IPS DF 6.9 (cell line): Measurements from ENCODE around the gene C1orf21.
A peak's percentile ranks its signal among the peaks of the same experiment; 100 is the strongest.
"Not testable (repeated sequence)": the region's sequence is repeated elsewhere in the genome, so short reads cannot be mapped to it uniquely, and the experiment has no call there.

Experiments
- DNase-seq: peaks from one replicate; pipeline ENCODE4 v3.0.0-alpha.2; 2013; ENCODE audit warnings: low read depth, low spot score
- H3K27ac ChIP-seq: one replicate; pipeline ENCODE4 v1.5.1; 2013; ENCODE audit warnings: low read length, control low read depth
- H3K27me3 ChIP-seq: 2 replicates; pipeline ENCODE4 v1.6.1; 2013; ENCODE audit warnings: mild to moderate bottlenecking, low read length; ENCODE audit not compliant: control insufficient read depth, insufficient read depth
- H3K36me3 ChIP-seq: 2 replicates; pipeline ENCODE4 v1.6.1; 2013; ENCODE audit warnings: low read length; ENCODE audit not compliant: control insufficient read depth, insufficient read depth
- H3K4me1 ChIP-seq: 2 replicates; pipeline ENCODE4 v1.6.1; 2013; ENCODE audit warnings: low read length; ENCODE audit not compliant: control insufficient read depth, insufficient read depth
- H3K4me3 ChIP-seq: 2 replicates; pipeline ENCODE4 v1.5.1; 2013; ENCODE audit warnings: mild to moderate bottlenecking, low read length
- H3K9me3 ChIP-seq: 2 replicates; pipeline ENCODE4 v1.6.1; 2013; ENCODE audit warnings: low read length, inconsistent platforms; ENCODE audit not compliant: control insufficient read depth, insufficient read depth
- WGBS: extraction: QIAGEN DNeasy Blood & Tissue Kit; methylation state at CpG from one replicate; pipeline ENCODE4 v1.1.7; 2013; ENCODE audit warnings: mixed read lengths, missing lambda C conversion rate; ENCODE audit not compliant: insufficient read length, insufficient coverage; 5-methylcytosine and 5-hydroxymethylcytosine counted together

The C1orf21 gene, protein sequence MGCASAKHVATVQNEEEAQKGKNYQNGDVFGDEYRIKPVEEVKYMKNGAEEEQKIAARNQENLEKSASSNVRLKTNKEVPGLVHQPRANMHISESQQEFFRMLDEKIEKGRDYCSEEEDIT

GRCh38 chr1:184386312-184387068, at the start of gene C1orf21:
TSS of gene C1orf21 (plus strand) at chr1:184387029. CDS start at chr1:184477510, 90,481 bp downstream.
- H3K36me3 ChIP-seq = no peaks in the 10 kb centered on the region
- no CpG with 5 or more reads among the region's 73 CpGs for WGBS
- H3K4me1 ChIP-seq = peaks cover 2% of the 10 kb centered on the region; the same call in 1 of the 2 replicates
- no peak within 1 kb of the TSS for H3K27ac ChIP-seq
- no peaks in the 10 kb centered on the region for H3K27me3 ChIP-seq
- peak within 1 kb of the TSS; percentile 95 for H3K4me3 ChIP-seq
- peak; percentile 39 for DNase-seq
- H3K9me3 ChIP-seq = no peaks in the 10 kb centered on the region

- not testable (repeated sequence) for H3K27ac ChIP-seq, H3K36me3 ChIP-seq, H3K27me3 ChIP-seq, H3K9me3 ChIP-seq, H3K4me1 ChIP-seq, DNase-seq, H3K4me3 ChIP-seq
- no CpG with 5 or more reads among the region's 1 CpG for WGBS
Observed at GRCh38 chr1:184337865-184338264, 49.0 kb upstream of the C1orf21 start.

DNA sequence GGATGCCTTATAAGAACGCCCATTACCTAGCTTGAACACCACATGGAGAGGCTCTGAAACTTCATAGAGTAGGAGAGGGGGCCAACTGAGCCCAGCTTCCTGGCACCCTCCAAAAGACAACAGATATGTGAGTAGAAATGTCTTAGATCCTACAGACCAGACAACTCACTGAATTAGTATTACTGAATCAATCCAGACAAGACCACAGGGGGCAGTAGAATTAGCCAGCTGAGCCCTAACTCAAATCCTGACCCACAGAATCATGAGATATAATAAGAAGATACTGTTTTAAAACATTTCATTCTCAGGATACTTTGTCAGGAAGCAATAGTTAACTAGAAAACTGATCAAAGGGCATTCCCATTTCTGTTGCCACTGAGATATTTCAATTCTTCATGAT, 45.8 kb upstream of the C1orf21 start:
- H3K27me3 ChIP-seq = no peaks in the 10 kb centered on the region
- no peak overlapping the region for H3K4me3 ChIP-seq
- H3K27ac ChIP-seq = no peak overlapping the region
- H3K4me1 ChIP-seq = no peaks in the 10 kb centered on the region
- no peak for DNase-seq
- H3K9me3 ChIP-seq = no peaks in the 10 kb centered on the region
- H3K36me3 ChIP-seq = no peaks in the 10 kb centered on the region
- WGBS = no CpG with 5 or more reads among the region's 1 CpG

DNA sequence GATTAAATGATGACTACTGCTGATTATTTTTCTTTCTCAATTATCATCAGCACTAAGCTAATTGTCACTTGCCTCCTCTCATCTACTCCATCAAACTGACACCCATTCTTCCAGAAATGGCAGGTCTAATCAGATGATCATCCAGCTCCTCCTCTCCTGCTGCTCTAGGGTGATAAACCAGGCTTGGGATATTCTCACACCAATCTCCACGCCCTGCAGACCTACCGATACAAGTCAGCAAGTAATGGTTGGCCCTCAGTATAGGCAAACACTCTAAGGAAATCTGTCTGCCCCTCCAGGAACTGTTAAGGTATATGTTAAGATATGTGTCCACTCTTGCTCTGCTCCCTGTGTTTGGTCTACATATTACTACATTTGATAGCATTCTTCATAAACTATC, 36.3 kb upstream of the C1orf21 start:
- no peaks in the 10 kb centered on the region for H3K27me3 ChIP-seq
- no peaks in the 10 kb centered on the region for H3K4me1 ChIP-seq
- no peak for DNase-seq
- no CpG with 5 or more reads among the region's 2 CpGs for WGBS
- no peaks in the 10 kb centered on the region for H3K36me3 ChIP-seq
- H3K9me3 ChIP-seq = no peaks in the 10 kb centered on the region
- H3K4me3 ChIP-seq = no peak overlapping the region
- no peak overlapping the region for H3K27ac ChIP-seq

DNA sequence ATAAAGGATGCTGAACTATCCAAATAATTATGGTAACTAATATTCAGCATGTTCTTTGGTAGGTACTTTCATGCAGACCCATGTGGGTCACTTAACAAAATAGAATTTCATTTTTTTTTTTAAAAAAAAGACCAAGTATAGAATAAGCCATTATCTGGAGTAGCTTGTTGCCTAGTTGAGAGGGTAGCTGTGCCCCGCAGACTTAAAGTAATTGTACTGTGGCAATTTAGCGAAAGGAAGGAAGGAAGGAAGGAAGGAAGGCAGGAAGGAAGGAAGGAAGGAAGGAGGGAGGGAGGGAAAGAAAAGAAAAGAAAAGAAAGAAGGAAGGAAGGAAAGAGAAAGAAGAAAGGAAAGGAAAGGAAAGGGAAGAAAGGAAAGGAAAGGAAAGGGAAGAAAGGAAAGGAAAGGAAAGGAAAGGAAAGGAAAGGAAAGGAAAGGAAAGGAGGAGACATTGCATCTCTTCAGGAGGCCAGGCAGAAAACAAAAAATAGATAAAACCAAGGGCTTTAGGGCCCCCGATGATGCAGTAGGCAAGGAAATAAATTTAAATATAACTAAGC, 35.3 kb upstream of the C1orf21 start:
- H3K27ac ChIP-seq = no peak overlapping the region
- no peaks in the 10 kb centered on the region for H3K9me3 ChIP-seq
- H3K4me1 ChIP-seq = no peaks in the 10 kb centered on the region
- no CpG with 5 or more reads among the region's 3 CpGs for WGBS
- H3K4me3 ChIP-seq = no peak overlapping the region
- no peaks in the 10 kb centered on the region for H3K27me3 ChIP-seq
- no peak for DNase-seq
- H3K36me3 ChIP-seq = no peaks in the 10 kb centered on the region

- no peak overlapping the region for H3K4me3 ChIP-seq
Observed at GRCh38 chr1:184352776-184353175, 34.1 kb upstream of the C1orf21 start.

GRCh38 chr1:184354719-184355118, 32.1 kb upstream of the C1orf21 start:
- Histone ChIP-seq H3K36me3 (no peaks in the 10 kb centered on the region), H3K27me3 (no peaks in the 10 kb centered on the region), H3K4me3 (no peak overlapping the region), H3K27ac (no peak overlapping the region), H3K9me3 (no peaks in the 10 kb centered on the region), H3K4me1 (no peaks in the 10 kb centered on the region)
- WGBS = no CpG with 5 or more reads among the region's 2 CpGs
- no peak for DNase-seq

More at GRCh38 chr1:184352776-184353175, 34.1 kb upstream of the C1orf21 start:
- Histone ChIP-seq H3K36me3 (no peaks in the 10 kb centered on the region), H3K27me3 (no peaks in the 10 kb centered on the region), H3K27ac (no peak overlapping the region), H3K9me3 (no peaks in the 10 kb centered on the region), H3K4me1 (no peaks in the 10 kb centered on the region)
- no peak for DNase-seq
- no CpG with 5 or more reads among the region's 1 CpG for WGBS

GRCh38 chr1:184356891-184357290, 29.9 kb upstream of the C1orf21 start:
- Histone ChIP-seq H3K36me3 (no peaks in the 10 kb centered on the region), H3K4me1 (no peaks in the 10 kb centered on the region), H3K9me3 (no peaks in the 10 kb centered on the region), H3K4me3 (no peak overlapping the region), H3K27ac (no peak overlapping the region), H3K27me3 (no peaks in the 10 kb centered on the region)
- no peak for DNase-seq
- WGBS = no CpG with 5 or more reads among the region's 2 CpGs

GRCh38 chr1:184358256-184358655, 28.6 kb upstream of the C1orf21 start:
- Histone ChIP-seq H3K27me3 (no peaks in the 10 kb centered on the region), H3K4me3 (no peak overlapping the region), H3K4me1 (no peaks in the 10 kb centered on the region), H3K27ac (no peak overlapping the region), H3K36me3 (no peaks in the 10 kb centered on the region), H3K9me3 (no peaks in the 10 kb centered on the region)
- whole genome bisulfite sequencing = no CpG with 5 or more reads among the region's 1 CpG
- no peak for DNase-seq

GRCh38 chr1:184359909-184360308, 26.9 kb upstream of the C1orf21 start:
- Histone ChIP-seq H3K4me3 (no peak overlapping the region), H3K4me1 (no peaks in the 10 kb centered on the region), H3K9me3 (no peaks in the 10 kb centered on the region), H3K27me3 (no peaks in the 10 kb centered on the region), H3K36me3 (no peaks in the 10 kb centered on the region), H3K27ac (no peak overlapping the region)
- WGBS = no CpG with 5 or more reads among the region's 3 CpGs
- DNase-seq = no peak
